ENCODE data around the gene NAP1L4.
"Not testable (repeated sequence)": the region's sequence is repeated elsewhere in the genome, so short reads cannot be mapped to it uniquely, and the experiment has no call there.

Gene NAP1L4

DNA sequence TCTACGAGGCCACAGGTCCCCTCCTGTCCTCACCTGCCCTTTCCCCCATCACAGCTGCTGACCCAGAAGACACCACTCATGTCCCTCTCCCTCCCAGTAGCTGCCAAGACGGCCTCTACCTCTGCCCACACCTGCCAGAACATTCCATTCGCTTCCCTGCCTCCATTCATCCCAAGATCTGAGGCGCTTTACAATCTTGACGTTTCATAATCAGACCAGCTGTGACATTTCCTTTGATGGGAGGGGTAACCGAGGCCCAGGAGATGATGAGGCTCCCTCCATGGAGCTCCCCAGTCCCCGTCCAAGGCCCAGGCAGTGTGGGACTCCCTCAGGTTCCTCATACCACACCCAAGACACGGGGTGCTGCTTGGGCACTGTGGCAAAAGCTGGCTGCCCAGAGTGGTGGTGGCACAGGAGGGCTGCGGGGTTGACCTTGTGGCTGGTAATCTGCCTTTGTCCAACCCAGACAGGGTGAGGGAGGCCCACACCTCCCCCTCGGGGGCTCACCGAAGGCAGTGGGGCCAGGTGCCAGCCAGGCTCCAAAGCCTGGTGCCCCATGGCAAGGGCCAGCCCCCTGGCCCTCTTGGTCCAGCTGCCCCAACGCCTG lies 80.2 kb downstream of the NAP1L4 start:
- H3K4me3 ChIP-seq (ENCODE audit: low read length) = no peak overlapping the region
- DNase-seq (ENCODE audit: low read depth) = no peak
- TF ChIP-seq, protein P1, sequence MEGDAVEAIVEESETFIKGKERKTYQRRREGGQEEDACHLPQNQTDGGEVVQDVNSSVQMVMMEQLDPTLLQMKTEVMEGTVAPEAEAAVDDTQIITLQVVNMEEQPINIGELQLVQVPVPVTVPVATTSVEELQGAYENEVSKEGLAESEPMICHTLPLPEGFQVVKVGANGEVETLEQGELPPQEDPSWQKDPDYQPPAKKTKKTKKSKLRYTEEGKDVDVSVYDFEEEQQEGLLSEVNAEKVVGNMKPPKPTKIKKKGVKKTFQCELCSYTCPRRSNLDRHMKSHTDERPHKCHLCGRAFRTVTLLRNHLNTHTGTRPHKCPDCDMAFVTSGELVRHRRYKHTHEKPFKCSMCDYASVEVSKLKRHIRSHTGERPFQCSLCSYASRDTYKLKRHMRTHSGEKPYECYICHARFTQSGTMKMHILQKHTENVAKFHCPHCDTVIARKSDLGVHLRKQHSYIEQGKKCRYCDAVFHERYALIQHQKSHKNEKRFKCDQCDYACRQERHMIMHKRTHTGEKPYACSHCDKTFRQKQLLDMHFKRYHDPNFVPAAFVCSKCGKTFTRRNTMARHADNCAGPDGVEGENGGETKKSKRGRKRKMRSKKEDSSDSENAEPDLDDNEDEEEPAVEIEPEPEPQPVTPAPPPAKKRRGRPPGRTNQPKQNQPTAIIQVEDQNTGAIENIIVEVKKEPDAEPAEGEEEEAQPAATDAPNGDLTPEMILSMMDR (conservative IDR thresholded peaks at IDR 0.05; ENCODE audit: low read length) = no peak

DNA sequence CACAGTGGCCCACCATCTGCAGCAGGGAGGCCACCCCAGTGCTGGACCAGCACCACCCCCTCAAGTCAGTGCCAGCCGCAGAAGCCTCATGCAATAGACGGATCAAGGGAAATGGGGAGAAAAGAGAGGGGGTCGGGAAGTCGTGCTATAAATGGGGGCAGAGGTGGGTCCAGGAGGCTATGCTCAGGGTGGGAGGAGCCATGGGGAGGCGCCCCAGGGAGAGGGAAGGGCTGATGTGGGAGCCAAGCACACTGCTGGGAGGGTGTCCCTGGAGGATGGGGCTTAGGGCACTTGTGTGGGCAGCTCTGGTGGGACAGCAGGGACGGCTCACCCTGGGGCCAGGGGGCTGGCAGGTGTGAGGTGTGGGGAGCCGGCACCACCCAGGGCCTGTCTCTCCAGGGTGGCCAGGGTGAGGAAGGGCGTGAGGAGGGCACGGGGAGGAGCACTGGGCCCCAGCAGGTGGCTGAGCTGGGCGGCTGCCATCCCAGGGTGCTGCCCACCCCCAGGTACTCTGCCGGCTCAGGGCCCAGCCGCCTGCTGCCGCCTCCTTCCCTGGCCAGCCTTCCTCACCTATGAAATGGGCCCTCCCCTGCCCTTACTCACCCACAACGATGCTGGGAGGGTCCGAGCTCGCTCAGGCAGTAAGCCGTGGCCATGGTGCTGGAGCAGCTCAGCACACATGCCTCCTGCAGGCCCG lies 80.9 kb downstream of the NAP1L4 start:
- no peak for DNase-seq (ENCODE audit: low read depth)
- TF ChIP-seq, protein P1 (conservative IDR thresholded peaks at IDR 0.05; ENCODE audit: low read length) = no peak
- no peak overlapping the region for H3K4me3 ChIP-seq (ENCODE audit: low read length)

DNA sequence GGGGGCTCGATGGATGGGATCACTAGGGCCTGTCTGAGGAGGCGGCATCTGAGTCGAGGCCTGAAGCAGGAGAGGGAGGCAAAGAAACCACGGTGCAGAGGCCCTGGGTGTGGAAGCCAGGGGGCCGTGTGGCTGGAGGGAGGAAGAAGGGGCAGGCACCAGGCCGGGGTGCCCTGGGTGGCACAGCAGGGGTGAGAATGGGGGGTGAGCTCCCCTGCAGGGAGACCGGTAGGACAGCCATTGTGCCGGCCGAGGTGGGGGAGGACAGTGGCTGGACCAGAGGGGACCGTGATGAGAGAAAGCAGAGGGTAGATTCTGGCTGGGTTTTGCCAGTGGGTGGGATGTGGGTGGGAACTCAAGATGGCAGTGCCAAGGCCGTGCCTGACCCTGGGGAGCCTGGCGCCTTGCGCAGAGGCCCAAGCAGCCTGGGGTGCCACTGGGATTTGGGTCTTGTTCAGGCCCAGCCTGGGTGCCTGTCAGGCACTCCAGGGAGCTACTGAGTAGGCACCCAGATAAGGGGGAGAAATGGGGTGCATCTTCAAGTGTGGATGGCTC lies 81.7 kb downstream of the NAP1L4 start:
- TF ChIP-seq, protein P1 (conservative IDR thresholded peaks at IDR 0.05; ENCODE audit: low read length) = no peak
- no peak overlapping the region for H3K4me3 ChIP-seq (ENCODE audit: low read length)
- DNase-seq (ENCODE audit: low read depth) = no peak

DNA sequence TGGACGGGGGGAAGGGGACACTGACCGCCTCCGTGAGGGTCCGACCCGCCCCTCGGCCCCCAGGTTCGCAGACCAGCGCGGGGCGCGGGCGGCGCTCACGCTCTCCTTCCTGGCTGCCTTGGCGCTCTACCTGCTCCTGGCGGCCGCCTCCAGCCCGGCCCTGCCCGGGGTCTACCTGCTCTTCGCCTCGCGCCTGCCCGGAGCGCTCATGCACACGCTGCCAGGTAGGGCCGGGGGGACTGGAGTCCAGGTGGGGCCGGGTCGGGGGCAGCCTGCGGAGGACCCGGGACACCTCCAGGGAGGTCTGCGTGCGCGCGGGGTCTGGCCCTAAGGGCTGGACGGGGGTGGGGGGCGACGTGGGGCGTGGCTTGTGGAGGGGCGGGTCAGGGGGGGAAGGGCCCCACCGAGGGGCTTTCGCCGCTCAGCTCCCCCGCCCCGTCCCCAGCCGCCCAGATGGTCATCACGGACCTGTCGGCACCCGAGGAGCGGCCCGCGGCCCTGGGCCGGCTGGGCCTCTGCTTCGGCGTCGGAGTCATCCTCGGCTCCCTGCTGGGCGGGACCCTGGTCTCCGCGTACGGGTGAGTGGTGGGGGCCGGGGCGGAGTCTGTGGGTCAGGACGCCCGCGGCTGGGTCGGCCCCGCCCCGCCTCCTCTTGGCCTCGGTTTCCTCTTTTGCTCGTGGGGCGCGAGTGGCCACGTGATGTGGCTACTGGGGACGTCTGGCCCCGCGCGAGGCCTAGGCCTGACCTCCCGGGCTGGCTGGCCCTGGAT lies 82.8 kb downstream of the NAP1L4 start:
- H3K4me3 ChIP-seq (ENCODE audit: low read length) = no peak overlapping the region
- no peak for DNase-seq (ENCODE audit: low read depth)
- TF ChIP-seq, protein P1 (conservative IDR thresholded peaks at IDR 0.05; ENCODE audit: low read length) = no peak

DNA sequence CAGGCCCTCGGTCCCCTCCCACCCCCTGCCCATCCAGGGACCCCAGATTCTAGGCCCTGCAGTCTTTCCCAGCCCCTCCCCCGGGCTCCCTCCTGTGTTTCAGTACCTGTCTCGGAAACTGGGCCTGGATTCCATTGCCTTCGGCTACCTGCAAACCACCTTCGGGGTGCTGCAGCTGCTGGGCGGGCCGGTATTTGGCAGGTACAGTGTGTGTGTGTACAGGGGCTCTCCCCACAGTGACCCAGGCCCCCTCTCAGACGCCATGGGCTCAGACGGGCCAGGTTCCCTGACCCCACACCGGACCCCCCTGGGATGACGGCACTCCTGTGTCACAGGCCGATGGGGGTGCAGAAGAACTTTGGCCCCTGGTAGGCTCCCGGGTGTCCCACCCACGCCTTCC lies 84.0 kb downstream of the NAP1L4 start:
- DNase-seq (ENCODE audit: low read depth) = no peak
- TF ChIP-seq, protein P1 (conservative IDR thresholded peaks at IDR 0.05; ENCODE audit: low read length) = no peak
- no peak overlapping the region for H3K4me3 ChIP-seq (ENCODE audit: low read length)

DNA sequence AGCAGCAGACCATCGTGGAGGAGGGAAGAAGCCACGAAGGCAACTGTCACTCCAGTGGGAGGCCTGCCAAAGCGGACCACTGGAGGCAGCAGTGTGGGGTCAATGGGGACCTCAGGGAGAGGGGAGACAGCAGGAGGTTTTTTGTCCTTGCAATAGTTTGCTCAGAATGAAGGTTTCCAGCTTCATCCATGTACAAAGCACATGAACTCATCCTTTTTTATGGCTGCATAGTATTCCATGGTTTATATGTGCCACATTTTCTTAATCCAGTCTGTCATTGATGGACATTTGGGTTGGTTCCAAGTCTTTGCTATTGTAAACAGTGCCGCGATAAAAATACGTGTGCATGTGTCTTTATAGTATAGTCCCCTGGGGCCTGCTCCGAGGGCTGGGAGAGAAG lies 86.8 kb downstream of the NAP1L4 start:
- DNase-seq (ENCODE audit: low read depth); H3K4me3 ChIP-seq (ENCODE audit: low read length): not testable (repeated sequence)

DNA sequence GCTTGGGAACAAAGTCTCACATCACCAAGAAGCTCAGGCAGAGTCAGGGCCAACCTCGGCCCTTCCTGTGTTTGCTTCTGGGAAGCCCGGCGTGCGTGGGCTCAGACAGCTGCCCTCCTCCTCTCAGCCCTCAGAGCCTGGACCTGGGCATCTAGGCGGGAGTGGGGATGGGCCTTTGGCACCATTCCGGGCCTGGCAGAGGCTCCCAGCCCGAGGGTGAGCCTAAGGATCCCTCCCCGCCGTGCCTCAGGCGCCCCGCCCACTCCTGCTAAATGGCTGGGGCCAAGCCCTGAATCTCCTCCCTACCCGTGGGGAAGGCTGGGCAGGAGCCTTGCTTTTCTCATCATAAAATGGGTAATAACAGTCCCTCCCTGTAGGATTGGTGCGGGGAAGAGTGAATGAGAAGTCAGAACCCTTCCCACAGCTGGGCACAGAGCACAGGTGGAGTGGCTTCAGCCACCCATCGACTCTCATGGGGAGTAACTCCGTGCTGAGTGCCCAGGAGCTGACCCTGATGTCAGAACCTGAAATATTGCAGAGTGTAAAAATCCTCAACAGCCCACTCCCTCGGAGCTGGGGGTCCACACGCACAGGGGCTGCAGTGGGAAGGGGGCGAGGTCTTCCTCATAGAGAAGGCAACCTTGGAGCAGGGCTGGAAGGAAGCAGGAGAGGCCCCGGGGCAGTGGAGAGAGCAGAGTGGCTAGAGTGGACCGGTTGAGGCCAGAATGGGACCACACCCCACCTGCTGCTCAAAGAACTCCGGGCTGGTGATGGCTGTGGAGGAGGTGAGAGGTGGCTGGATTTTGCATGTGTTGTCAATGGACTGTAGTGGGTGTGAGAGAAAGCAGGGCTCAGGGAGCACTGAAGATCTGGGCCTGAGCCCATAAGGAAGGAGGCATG lies 87.7 kb downstream of the NAP1L4 start:
- DNase-seq (ENCODE audit: low read depth) = no peak
- TF ChIP-seq, protein P1 (conservative IDR thresholded peaks at IDR 0.05; ENCODE audit: low read length) = no peak
- no peak overlapping the region for H3K4me3 ChIP-seq (ENCODE audit: low read length)

Measured in AG10803 (cell line).